ENCODE data around the gene AKAP9.
"Not testable (repeated sequence)": the region's sequence is repeated elsewhere in the genome, so short reads cannot be mapped to it uniquely, and the experiment has no call there.

AKAP9 gene

GRCh38 chr7:91941450-91941849, 788 bp downstream of the AKAP9 start:
- in situ Hi-C loops (cut with HindIII; ENCODE audit: low pct_ligation_motif_present, low pct_unique_long_range_greater_than_20kb, low sequenced_read_pairs) = no loop called here
- peak; percentile 40 for DNase-seq

GRCh38 chr7:91942312-91942711, 1.6 kb downstream of the AKAP9 start:
- in situ Hi-C loops (cut with HindIII; ENCODE audit: low pct_ligation_motif_present, low pct_unique_long_range_greater_than_20kb, low sequenced_read_pairs) = no loop called here
- no peak for DNase-seq

GRCh38 chr7:91944970-91945369, 4.3 kb downstream of the AKAP9 start:
- in situ Hi-C loops (cut with HindIII; ENCODE audit: low pct_ligation_motif_present, low pct_unique_long_range_greater_than_20kb, low sequenced_read_pairs); DNase-seq: not testable (repeated sequence)

GRCh38 chr7:91945476-91945875, 4.8 kb downstream of the AKAP9 start:
- in situ Hi-C loops (cut with HindIII; ENCODE audit: low pct_ligation_motif_present, low pct_unique_long_range_greater_than_20kb, low sequenced_read_pairs) = no loop called here
- DNase-seq = no peak

- DNase-seq = no peak
- in situ Hi-C loops (cut with HindIII; ENCODE audit: low pct_ligation_motif_present, low pct_unique_long_range_greater_than_20kb, low sequenced_read_pairs) = no loop called here
Observed at GRCh38 chr7:91946549-91946948, 5.9 kb downstream of the AKAP9 start.

- in situ Hi-C loops (cut with HindIII; ENCODE audit: low pct_ligation_motif_present, low pct_unique_long_range_greater_than_20kb, low sequenced_read_pairs) = no loop called here
- DNase-seq = no peak
Observed at GRCh38 chr7:91947948-91948347, 7.3 kb downstream of the AKAP9 start.

- in situ Hi-C loops (cut with HindIII; ENCODE audit: low pct_ligation_motif_present, low pct_unique_long_range_greater_than_20kb, low sequenced_read_pairs) = no loop called here
- no peak for DNase-seq
Observed at GRCh38 chr7:91949221-91950009, 8.8 kb downstream of the AKAP9 start.

GRCh38 chr7:91953618-91954017, 13.0 kb downstream of the AKAP9 start:
- DNase-seq = peak; percentile 39
- in situ Hi-C loops (cut with HindIII; ENCODE audit: low pct_ligation_motif_present, low pct_unique_long_range_greater_than_20kb, low sequenced_read_pairs) = no loop called here

- DNase-seq; in situ Hi-C loops (cut with HindIII; ENCODE audit: low pct_ligation_motif_present, low pct_unique_long_range_greater_than_20kb, low sequenced_read_pairs): not testable (repeated sequence)
Observed at GRCh38 chr7:91956464-91956863, 15.8 kb downstream of the AKAP9 start.

- DNase-seq = no peak
- in situ Hi-C loops (cut with HindIII; ENCODE audit: low pct_ligation_motif_present, low pct_unique_long_range_greater_than_20kb, low sequenced_read_pairs) = no loop called here
Observed at GRCh38 chr7:91957232-91957631, 16.6 kb downstream of the AKAP9 start.

GRCh38 chr7:91957823-91958222, 17.2 kb downstream of the AKAP9 start:
- in situ Hi-C loops (cut with HindIII; ENCODE audit: low pct_ligation_motif_present, low pct_unique_long_range_greater_than_20kb, low sequenced_read_pairs) = no loop called here
- DNase-seq = no peak

GRCh38 chr7:91959023-91959422, 18.4 kb downstream of the AKAP9 start:
- in situ Hi-C loops (cut with HindIII; ENCODE audit: low pct_ligation_motif_present, low pct_unique_long_range_greater_than_20kb, low sequenced_read_pairs) = no loop called here
- DNase-seq = no peak

GRCh38 chr7:91961816-91962215, 21.2 kb downstream of the AKAP9 start:
- no peak for DNase-seq

GRCh38 chr7:91962419-91962818, 21.8 kb downstream of the AKAP9 start:
- in situ Hi-C loops (cut with HindIII; ENCODE audit: low pct_ligation_motif_present, low pct_unique_long_range_greater_than_20kb, low sequenced_read_pairs) = no loop called here
- DNase-seq = no peak

More at GRCh38 chr7:91961816-91962215, 21.2 kb downstream of the AKAP9 start:
- in situ Hi-C loops (cut with HindIII; ENCODE audit: low pct_ligation_motif_present, low pct_unique_long_range_greater_than_20kb, low sequenced_read_pairs) = no loop called here

- DNase-seq; in situ Hi-C loops (cut with HindIII; ENCODE audit: low pct_ligation_motif_present, low pct_unique_long_range_greater_than_20kb, low sequenced_read_pairs): not testable (repeated sequence)
Observed at GRCh38 chr7:91967513-91967912, 26.9 kb downstream of the AKAP9 start.

GRCh38 chr7:91973639-91974038, 33.0 kb downstream of the AKAP9 start:
- no peak for DNase-seq
- in situ Hi-C loops (cut with HindIII; ENCODE audit: low pct_ligation_motif_present, low pct_unique_long_range_greater_than_20kb, low sequenced_read_pairs) = no loop called here

- DNase-seq = no peak
- in situ Hi-C loops (cut with HindIII; ENCODE audit: low pct_ligation_motif_present, low pct_unique_long_range_greater_than_20kb, low sequenced_read_pairs) = no loop called here
Observed at GRCh38 chr7:91974066-91974465, 33.4 kb downstream of the AKAP9 start.

GRCh38 chr7:91976743-91977142, 36.1 kb downstream of the AKAP9 start:
- DNase-seq = no peak
- in situ Hi-C loops (cut with HindIII; ENCODE audit: low pct_ligation_motif_present, low pct_unique_long_range_greater_than_20kb, low sequenced_read_pairs) = no loop called here

- in situ Hi-C loops (cut with HindIII; ENCODE audit: low pct_ligation_motif_present, low pct_unique_long_range_greater_than_20kb, low sequenced_read_pairs) = no loop called here
- no peak for DNase-seq
Observed at GRCh38 chr7:91979590-91979989, 38.9 kb downstream of the AKAP9 start.

- in situ Hi-C loops (cut with HindIII; ENCODE audit: low pct_ligation_motif_present, low pct_unique_long_range_greater_than_20kb, low sequenced_read_pairs); DNase-seq: not testable (repeated sequence)
Observed at GRCh38 chr7:91982352-91982751, 41.7 kb downstream of the AKAP9 start.
